C4-2B (cell line): ENCODE results near the gene NEK1.

Source experiments
- H3K27ac ChIP-seq: fragments of 450-650 bp; 2 replicates; pipeline ENCODE4 v1.5.1; 2017
- ZFX ChIP-seq: fragments of 450-650 bp; IDR thresholded peaks from 2 replicates; pipeline ENCODE4 v1.6.1; 2017
- TF ChIP-seq, protein P1 (sequence below): fragments of 450-650 bp; conservative IDR thresholded peaks from 2 replicates; pipeline ENCODE4 v1.5.1; 2017; ENCODE audit warnings: mild to moderate bottlenecking

Gene NEK1

GRCh38 chr4:169412046-169412445 is 200.3 kb downstream of the NEK1 start:
- no peak for TF ChIP-seq ZFX
- TF ChIP-seq, protein P1, sequence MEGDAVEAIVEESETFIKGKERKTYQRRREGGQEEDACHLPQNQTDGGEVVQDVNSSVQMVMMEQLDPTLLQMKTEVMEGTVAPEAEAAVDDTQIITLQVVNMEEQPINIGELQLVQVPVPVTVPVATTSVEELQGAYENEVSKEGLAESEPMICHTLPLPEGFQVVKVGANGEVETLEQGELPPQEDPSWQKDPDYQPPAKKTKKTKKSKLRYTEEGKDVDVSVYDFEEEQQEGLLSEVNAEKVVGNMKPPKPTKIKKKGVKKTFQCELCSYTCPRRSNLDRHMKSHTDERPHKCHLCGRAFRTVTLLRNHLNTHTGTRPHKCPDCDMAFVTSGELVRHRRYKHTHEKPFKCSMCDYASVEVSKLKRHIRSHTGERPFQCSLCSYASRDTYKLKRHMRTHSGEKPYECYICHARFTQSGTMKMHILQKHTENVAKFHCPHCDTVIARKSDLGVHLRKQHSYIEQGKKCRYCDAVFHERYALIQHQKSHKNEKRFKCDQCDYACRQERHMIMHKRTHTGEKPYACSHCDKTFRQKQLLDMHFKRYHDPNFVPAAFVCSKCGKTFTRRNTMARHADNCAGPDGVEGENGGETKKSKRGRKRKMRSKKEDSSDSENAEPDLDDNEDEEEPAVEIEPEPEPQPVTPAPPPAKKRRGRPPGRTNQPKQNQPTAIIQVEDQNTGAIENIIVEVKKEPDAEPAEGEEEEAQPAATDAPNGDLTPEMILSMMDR: no peak
- no peak overlapping the region for H3K27ac ChIP-seq

DNA sequence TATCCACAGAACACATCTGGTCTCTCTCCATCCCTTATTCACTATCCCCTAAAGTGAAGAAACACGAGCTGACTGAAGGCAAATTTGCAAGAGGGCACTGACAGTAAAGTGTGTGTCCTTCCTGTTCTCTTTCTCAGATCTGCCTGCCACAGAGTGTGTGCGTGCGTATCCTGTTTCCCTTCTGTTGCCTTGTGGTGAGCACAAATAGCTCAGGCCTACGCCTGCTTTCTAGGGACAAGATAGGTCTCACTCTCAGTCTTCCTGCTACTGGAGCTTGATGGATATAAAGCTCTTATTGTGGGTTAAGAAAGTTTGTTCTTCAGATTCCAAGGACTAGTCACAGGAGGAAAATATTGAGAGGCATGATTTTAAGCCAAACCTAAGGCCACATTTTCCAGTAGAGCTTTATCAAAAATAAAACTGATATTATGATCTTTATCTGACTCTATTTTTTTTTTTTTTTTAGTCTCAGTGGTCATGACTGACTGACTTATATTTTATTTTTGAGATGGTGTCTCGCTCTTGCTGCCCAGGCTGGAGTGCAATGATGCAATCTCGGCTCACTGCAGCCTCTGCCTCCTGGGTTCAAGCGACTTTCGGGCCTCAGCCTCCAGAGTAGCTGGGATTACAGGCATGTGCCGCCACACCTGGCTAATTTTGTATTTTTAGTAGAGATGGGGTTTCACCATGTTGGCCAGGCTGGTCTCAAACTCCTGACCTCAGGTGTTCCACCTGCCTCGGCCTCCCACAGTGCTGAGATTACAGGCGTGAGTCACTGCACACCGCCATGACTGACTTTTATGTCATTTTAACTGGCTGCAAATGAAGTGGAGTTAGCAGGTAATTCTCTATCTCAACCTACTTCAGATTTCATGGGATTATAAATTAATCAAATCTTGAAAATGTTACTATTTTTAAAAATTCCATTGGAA is 201.3 kb downstream of the NEK1 start:
- H3K27ac ChIP-seq: no peak overlapping the region
- TF ChIP-seq ZFX: no peak
- TF ChIP-seq, protein P1: no peak

DNA sequence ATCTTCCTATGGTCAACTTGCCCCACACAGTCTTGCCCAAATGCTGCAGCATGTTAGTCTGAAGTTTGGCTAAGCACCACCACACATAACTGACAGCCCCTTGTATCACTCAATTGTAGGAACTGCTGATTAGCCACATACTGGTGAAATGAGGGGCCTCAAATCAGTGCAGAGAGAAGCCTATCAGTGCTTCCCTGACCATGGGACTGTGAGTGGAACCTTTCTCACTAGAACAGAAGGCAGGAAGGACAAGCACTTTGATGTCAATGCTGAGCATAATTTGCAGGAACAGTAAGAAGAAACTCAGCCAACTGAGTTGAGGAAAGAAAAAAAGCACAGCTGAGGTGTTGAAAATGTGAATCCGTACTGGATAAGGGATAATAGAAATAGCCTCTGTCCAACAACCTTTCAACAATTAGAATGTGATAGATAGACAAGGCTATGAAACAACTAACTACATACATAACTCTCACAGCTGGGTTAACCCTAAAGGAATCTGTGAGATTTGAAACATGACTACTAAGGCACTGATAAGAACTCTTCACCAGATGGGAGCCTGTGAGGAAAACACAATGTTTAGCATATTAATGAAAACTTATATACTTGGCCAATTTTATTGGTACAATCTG is 205.1 kb downstream of the NEK1 start:
- no peak overlapping the region for H3K27ac ChIP-seq
- TF ChIP-seq ZFX: no peak
- TF ChIP-seq, protein P1: no peak

GRCh38 chr4:169404960-169405359 is 207.4 kb downstream of the NEK1 start:
- TF ChIP-seq, protein P1: no peak
- TF ChIP-seq ZFX: no peak
- H3K27ac ChIP-seq: no peak overlapping the region

DNA sequence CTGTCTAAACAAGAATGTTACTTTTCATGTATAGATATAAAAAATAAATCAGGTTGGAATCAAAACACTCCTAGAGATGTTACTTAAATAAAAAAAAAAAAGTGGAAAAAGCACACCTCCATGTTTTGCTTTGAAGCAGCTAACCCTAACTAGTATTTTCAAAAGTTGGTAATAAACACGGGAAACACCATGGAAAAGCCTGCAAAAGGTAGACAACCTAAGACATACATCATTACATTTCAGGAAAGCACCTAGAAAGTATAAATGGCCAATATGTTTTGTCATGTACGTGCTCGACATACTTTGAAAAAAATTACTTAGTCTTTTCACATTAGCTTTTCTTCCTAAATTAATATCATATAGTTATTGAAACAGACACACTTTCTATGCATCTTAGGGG is 211.6 kb downstream of the NEK1 start:
- TF ChIP-seq, protein P1: no peak
- no peak for TF ChIP-seq ZFX

DNA sequence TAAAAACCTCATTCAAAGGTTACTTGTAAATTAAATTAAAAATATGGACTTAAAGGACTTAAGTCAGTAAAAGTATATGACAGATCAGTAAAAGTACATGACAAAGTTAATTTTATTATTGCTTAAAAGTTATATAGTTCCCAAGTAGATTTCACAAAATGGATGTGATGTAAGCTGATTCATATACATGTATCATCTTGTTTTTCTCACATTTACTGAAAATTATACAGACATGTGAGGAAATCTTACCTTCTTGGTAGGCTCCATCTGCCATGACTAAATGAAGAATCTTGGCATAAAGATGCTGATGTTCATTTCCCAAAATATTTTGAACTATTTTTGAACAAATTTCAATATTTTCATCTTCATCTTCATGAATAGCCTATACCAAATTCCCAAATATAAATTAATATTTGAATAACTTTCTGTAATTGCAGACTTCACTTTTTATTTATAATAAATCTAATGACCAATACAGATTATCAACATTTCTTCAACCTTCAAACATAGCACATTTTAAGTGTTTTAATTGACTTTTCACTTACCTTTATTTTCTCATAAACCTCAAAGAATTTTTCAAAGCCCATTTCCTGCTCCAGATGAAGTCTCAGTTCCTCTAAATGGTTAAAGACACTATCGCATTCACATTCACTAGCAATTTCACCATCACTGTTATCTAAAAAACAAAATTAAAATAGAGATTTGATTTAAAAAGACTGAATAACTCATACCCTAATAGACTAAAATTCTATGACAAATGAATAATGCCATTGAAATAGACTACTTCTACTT is 212.2 kb downstream of the NEK1 start:
- no peak overlapping the region for H3K27ac ChIP-seq
- TF ChIP-seq, protein P1: no peak
- TF ChIP-seq ZFX: no peak

More for the DNA sequence above, 211.6 kb downstream of the NEK1 start:
- no peak overlapping the region for H3K27ac ChIP-seq

- no peak for TF ChIP-seq ZFX
- TF ChIP-seq, protein P1: no peak
- H3K27ac ChIP-seq: no peak overlapping the region
These were observed 214.1 kb downstream of the NEK1 start for GRCh38 chr4:169398316-169398715.
